Neural cell (in vitro differentiated cells): Measurements from ENCODE around the gene DPP9.

ENCODE experiments used
- CTCF ChIP-seq: fragments of 450-650 bp; IDR thresholded peaks from 2 replicates; pipeline ENCODE4 v1.5.1; 2014; ENCODE audit warnings: antibody characterized with exemption, mild to moderate bottlenecking, moderate library complexity; ENCODE audit not compliant: poor library complexity, severe bottlenecking
- EP300 ChIP-seq: fragments of 450-650 bp; conservative IDR thresholded peaks from 2 replicates; pipeline ENCODE4 v1.6.1; 2014; ENCODE audit warnings: antibody characterized with exemption, mild to moderate bottlenecking, moderate library complexity; ENCODE audit not compliant: poor library complexity, severe bottlenecking
- EZH2 ChIP-seq: fragments of 200-600, 300-800 bp; shearing (Covaris generic), sonication (generic); IDR thresholded peaks from 2 replicates; pipeline ENCODE4 v1.6.1; 2014; ENCODE audit warnings: antibody characterized with exemption, low read length, borderline replicate concordance, mild to moderate bottlenecking; ENCODE audit not compliant: insufficient read depth, poor library complexity, severe bottlenecking
- REST ChIP-seq: IDR thresholded peaks from 2 replicates; pipeline ENCODE4 v1.6.1; 2012; ENCODE audit warnings: borderline replicate concordance

- TF ChIP-seq CTCF (no peak), EP300 (no peak), EZH2 (no peak), REST (no peak)
These were observed 31.2 kb downstream of the DPP9 start for GRCh38 chr19:4692251-4693077.
